NCI-H128 (cell line): ENCODE results near the gene CEP170B.
"Not testable (repeated sequence)": the region's sequence is repeated elsewhere in the genome, so short reads cannot be mapped to it uniquely, and the experiment has no call there.

Experiments used
- DNase-seq: peaks from one replicate; lab custom pipeline; 2025; ENCODE audit not compliant: unreplicated experiment; lab: John Stamatoyannopoulos, UW

Gene CEP170B

DNA sequence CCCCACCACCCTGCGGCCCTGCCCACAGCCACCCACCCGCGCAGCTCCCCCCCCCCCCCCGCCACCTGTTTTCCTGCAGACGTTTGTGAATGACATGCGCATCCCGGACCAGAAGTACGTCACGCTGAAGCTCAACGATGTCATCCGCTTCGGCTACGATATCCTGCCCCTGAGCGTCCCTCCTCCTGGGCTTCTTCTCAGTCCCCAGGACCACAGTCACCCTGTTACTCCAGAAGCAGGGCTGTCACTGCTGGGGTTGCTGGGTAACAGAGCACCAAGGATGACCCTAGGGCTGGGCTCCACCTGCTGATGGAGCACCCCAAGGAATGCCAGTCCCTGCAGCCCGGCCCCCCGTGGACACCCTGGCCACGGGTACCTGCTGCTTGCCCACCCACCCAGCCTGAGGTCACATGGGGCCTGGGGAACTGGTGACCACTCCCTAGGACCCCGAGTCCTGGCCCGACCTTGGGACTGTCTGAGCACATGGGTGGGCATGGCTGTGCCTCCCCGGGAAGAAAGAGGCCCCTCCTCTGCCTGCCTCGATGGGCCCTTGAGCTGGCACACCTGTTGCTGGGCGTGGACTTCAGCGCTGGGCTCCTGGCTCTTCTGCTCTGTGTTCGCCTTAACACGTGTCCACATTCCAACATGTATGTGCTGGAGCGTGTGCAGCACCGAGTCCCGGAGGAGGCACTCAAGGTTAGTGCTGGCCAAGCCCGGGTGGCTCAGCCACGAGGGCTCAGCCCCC lies 12.9 kb downstream of the CEP170B start:
- DNase-seq, result no peak

- DNase-seq, result no peak
Observed at GRCh38 chr14:104878582-104878981, 13.5 kb downstream of the CEP170B start.

- no peak for DNase-seq
Observed at GRCh38 chr14:104879201-104879982, 14.3 kb downstream of the CEP170B start.

DNA sequence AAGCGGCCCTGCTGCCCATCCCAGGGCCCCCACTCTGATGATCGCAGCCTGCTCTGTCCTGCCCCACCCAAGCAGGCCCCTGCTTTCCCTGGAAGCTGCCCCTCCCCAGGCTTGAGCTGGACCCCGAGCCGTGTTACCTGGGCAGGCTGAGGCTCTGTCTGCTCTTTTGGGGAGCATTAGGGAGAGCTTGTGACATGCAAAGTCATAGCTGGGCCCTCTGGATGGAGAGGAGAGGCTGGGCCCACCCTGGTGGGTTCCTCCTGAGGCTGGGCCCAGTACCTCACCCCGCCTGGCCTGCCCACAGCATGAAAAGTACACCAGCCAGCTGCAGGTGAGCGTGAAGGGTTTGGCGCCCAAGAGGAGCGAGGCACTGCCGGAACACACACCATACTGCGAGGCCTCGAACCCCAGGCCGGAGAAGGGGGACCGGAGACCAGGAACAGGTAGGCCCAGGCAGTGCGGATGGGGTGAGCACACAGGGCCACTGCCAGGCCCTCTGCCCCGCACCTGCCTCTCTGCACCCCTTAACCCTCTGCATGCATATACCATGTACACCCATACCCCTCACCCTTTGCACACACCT lies 15.0 kb downstream of the CEP170B start:
- DNase-seq, result no peak

DNA sequence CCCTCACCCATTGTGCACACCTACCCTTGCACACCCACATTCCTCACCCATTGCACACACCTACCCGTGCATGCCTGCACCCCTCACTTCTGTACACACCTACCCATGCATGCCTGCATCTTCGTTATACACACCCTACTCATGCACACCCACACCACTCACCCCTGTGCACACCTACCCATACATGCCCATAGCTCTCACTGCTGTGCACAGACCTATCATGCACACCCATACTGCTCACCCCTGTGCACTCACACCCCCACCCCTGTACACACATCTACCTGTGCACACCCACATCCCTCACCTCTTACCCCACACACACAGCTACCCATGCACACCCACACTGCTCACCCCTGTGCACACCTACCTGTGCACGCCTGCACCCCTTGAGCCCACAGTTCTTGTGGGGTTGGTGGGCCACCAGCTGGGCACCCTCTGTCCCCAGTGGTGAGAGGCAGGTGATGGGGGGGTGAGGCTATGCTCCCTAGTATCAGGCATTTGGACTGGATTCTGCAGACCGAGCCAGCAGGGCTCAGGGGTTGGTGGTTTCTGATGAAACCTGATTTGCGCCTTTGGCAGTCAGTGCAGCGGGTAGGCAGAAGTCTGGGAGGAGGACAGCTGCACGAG lies 15.6 kb downstream of the CEP170B start:
- DNase-seq, result no peak

DNA sequence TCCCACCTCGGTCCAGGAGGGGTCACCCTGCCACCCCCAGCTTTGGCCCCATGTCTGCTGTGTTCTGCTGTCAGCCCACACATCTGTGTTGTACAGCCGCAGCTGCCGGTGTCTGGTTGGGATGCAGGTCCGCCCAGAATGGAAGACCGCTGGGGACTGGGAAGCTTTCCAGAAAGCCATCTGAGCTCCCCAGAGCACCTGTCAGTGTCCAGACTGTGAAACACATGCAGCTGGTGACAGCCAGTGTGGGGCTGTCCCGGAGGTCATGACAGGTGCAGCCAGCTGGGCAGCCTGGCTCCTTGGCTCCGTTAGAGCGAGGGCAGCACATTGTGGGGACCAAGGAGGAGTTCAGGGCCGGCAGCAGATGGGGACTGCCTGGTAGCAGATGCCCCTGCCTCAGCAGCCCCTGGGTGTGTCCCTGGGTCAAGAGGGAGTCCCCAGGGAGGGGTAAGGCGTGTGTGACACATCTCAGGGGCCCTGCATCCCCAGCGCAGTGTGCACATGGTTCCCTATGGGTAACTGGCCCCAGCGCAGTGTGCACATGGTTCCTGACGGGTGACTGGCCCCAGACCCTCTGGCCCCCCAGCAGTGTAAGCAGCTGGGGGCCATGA lies 16.4 kb downstream of the CEP170B start:
- peak; percentile 67 for DNase-seq

GRCh38 chr14:104882325-104882973 lies 17.4 kb downstream of the CEP170B start:
- DNase-seq, result peak; percentile 41

GRCh38 chr14:104882991-104883660 lies 18.1 kb downstream of the CEP170B start:
- DNase-seq, result no peak

- no peak for DNase-seq
Observed at GRCh38 chr14:104883681-104884361, 18.8 kb downstream of the CEP170B start.

DNA sequence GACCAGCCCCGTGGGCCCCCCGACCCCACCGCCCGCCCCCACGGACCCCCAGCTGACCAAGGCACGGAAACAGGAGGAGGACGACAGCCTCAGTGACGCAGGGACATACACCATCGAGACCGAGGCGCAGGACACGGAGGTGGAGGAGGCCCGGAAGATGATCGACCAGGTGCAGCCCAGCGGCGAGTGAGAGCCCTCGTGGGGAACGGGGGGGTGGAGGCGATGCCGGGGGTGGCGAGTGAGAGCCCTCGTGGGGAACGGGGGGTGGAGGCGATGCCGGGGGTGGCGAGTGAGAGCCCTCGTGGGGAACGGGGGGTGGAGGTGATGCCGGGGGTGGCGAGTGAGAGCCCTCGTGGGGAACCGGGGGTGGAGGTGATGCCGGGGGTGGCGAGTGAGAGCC lies 19.3 kb downstream of the CEP170B start:
- DNase-seq, result not testable (repeated sequence)

- no peak for DNase-seq
Observed at GRCh38 chr14:104885031-104885972, 20.2 kb downstream of the CEP170B start.

DNA sequence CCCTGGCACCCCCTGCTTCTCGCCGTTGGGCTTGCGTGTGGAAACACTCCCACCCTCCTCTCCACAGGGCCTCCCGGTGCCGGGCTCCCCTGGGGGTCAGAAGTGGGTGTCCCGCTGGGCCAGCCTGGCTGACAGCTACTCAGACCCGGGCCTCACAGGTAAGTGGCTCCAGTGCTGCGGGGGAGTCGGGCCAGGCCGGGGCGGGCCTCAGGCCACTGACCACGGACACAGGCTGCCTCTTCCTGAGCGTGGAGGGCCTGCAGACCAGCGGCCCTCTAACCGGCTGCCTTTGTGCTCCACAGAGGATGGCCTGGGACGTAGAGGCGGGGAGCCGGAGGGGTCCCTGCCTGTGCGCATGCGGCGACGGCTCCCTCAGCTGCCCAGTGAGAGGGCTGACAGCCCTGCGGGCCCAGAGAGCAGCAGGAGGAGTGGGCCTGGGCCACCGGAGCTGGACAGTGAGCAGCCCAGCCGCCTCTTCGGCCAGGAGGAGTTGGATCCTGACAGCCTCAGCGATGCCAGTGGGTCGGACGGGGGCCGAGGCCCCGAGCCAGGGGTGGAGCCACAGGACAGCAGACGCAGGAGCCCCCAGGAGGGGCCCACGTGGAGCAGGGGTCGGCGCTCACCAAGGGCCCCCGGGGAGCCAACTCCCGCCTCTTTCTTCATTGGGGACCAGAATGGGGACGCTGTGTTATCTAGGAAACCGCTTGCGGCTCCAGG lies 21.1 kb downstream of the CEP170B start:
- no peak for DNase-seq

DNA sequence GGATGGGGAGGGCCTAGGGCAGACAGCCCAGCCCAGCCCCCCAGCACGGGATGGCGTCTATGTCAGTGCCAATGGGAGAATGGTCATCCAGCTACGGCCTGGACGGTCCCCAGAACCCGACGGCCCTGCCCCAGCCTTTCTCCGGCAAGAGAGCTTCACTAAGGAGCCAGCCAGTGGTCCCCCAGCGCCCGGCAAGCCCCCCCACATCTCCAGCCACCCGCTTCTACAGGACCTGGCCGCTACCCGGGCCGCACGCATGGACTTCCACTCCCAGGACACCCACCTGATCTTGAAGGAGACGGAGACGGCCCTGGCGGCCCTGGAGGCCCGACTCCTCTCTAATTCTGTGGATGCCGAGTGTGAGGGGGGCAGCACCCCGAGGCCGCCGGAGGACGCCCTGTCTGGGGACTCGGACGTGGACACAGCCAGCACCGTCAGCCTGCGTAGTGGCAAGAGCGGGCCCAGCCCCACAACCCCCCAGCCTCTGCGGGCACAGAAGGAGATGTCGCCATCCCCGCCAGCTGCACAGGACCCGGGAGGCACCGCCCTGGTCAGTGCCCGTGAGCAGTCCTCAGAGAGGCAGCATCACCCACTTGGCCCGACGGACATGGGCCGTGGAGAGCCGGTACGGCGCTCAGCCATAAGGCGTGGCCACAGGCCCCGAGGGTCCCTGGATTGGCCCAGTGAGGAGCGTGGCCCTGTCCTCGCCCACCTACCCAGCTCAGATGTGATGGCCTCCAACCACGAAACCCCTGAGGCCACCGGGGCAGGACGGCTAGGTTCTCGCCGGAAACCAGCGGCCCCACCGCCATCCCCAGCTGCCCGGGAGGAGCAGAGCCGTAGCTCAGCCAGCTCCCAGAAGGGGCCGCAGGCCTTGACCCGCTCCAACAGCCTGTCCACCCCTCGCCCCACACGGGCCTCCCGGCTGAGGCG lies 21.9 kb downstream of the CEP170B start:
- DNase-seq, result no peak

GRCh38 chr14:104887623-104888488 lies 22.8 kb downstream of the CEP170B start:
- DNase-seq, result no peak

- DNase-seq, result no peak
Observed at GRCh38 chr14:104888489-104889374, 23.7 kb downstream of the CEP170B start.
